ENCODE measurements around the gene TXNDC16.

The TXNDC16 gene

GRCh38 chr14:52447236-52447635 lies 105.1 kb downstream of the TXNDC16 start:
- TF ChIP-seq, protein P1, sequence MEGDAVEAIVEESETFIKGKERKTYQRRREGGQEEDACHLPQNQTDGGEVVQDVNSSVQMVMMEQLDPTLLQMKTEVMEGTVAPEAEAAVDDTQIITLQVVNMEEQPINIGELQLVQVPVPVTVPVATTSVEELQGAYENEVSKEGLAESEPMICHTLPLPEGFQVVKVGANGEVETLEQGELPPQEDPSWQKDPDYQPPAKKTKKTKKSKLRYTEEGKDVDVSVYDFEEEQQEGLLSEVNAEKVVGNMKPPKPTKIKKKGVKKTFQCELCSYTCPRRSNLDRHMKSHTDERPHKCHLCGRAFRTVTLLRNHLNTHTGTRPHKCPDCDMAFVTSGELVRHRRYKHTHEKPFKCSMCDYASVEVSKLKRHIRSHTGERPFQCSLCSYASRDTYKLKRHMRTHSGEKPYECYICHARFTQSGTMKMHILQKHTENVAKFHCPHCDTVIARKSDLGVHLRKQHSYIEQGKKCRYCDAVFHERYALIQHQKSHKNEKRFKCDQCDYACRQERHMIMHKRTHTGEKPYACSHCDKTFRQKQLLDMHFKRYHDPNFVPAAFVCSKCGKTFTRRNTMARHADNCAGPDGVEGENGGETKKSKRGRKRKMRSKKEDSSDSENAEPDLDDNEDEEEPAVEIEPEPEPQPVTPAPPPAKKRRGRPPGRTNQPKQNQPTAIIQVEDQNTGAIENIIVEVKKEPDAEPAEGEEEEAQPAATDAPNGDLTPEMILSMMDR (IDR thresholded peaks at IDR 0.05), result no peak
- no peak for TF ChIP-seq ZFX (IDR thresholded peaks at IDR 0.05; ENCODE audit: borderline replicate concordance)
- H3K27ac ChIP-seq, result no peak overlapping the region

GRCh38 chr14:52446355-52446754 lies 106.0 kb downstream of the TXNDC16 start:
- no peak overlapping the region for H3K27ac ChIP-seq
- TF ChIP-seq ZFX (IDR thresholded peaks at IDR 0.05; ENCODE audit: borderline replicate concordance), result no peak
- TF ChIP-seq, protein P1 (IDR thresholded peaks at IDR 0.05), result no peak

- TF ChIP-seq, protein P1 (IDR thresholded peaks at IDR 0.05), result no peak
- no peak for TF ChIP-seq ZFX (IDR thresholded peaks at IDR 0.05; ENCODE audit: borderline replicate concordance)
- no peak overlapping the region for H3K27ac ChIP-seq
These were observed 108.8 kb downstream of the TXNDC16 start for GRCh38 chr14:52443506-52443905.

- no peak for TF ChIP-seq ZFX (IDR thresholded peaks at IDR 0.05; ENCODE audit: borderline replicate concordance)
- TF ChIP-seq, protein P1 (IDR thresholded peaks at IDR 0.05), result no peak
These were observed 109.7 kb downstream of the TXNDC16 start for GRCh38 chr14:52442602-52443001.

DNA sequence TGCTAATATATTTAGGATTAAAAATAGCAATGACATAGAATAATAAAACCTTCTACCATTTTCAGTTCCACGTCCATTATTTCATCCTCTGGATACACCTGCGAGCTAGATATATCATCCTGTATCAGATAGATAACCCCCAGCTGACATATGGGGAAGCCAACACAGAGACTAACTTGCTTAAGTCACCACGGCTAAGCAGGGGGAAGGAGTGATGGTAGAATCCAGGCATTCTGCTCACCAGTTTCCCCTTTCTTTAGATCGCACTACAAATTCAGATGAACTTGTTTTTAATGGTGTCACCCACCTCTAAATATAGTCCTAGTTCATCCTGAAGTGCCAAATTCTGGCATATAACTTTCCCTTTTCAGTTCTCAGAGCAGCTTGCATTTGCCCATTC lies 110.1 kb downstream of the TXNDC16 start:
- no peak overlapping the region for H3K27ac ChIP-seq
- no peak for TF ChIP-seq ZFX (IDR thresholded peaks at IDR 0.05; ENCODE audit: borderline replicate concordance)

More at GRCh38 chr14:52442602-52443001, 109.7 kb downstream of the TXNDC16 start:
- no peak overlapping the region for H3K27ac ChIP-seq

DNA sequence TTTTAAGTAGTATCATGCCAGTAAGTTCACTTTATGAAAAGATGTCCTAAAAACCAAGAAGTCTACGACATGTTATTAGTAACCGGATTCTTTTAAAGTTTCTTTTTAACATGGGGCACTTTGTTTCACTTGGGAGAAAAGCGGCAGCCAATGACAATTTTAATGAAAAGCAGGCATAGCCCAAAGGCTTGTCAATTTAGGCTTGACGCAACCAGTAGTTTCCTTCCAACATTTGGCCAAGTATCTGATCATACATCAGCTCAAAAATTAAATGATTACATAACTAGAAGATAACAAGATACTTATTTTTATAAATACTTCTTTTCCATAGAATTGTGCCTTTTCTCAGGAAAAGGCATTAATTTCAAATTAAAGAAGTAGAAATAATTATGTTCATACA lies 112.8 kb downstream of the TXNDC16 start:
- TF ChIP-seq, protein P1 (IDR thresholded peaks at IDR 0.05), result no peak
- no peak for TF ChIP-seq ZFX (IDR thresholded peaks at IDR 0.05; ENCODE audit: borderline replicate concordance)

DNA sequence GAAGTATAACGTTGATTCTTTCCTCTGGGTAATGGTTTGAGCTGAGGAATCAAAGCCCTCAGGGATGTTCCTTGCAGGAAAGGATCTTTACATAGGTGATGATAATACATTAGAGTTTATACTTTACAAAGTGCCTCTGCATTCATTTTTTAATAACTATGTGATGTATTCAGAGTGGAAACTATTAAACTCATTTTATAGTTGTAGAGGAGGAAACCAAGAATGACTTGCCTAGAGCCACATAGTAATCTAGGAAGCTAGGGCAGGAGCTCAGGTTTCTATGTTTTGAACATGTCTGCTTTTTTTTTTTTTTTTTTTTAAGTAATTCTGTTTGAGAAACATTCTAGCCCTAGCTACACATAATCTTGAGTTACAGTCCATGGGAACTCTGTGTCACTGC lies 117.3 kb downstream of the TXNDC16 start:
- TF ChIP-seq, protein P1 (IDR thresholded peaks at IDR 0.05), result no peak
- TF ChIP-seq ZFX (IDR thresholded peaks at IDR 0.05; ENCODE audit: borderline replicate concordance), result no peak
- no peak overlapping the region for H3K27ac ChIP-seq

More for the DNA sequence above, 112.8 kb downstream of the TXNDC16 start:
- no peak overlapping the region for H3K27ac ChIP-seq

DNA sequence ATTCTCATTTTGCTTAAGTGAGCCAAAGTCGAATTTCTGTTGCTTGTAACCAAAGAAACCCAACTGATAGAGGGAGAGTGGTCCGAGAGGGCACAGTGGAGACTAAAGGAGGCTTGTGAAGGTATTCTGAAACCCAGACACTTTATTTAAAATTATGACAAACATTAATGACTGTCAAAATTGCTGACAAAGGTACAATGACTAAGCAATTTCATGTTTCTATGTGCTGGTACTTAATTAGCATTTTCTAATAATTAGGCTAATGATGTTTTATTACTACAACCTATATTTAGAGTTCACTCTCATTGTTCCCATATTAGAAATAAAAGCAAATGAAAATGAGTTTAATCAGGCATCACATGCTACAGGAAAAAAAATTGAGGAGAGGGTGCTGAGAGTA lies 121.8 kb downstream of the TXNDC16 start:
- no peak overlapping the region for H3K27ac ChIP-seq
- TF ChIP-seq ZFX (IDR thresholded peaks at IDR 0.05; ENCODE audit: borderline replicate concordance), result no peak
- TF ChIP-seq, protein P1 (IDR thresholded peaks at IDR 0.05), result no peak
